ENCODE measurements around the gene AJUBA.

AJUBA gene

DNA sequence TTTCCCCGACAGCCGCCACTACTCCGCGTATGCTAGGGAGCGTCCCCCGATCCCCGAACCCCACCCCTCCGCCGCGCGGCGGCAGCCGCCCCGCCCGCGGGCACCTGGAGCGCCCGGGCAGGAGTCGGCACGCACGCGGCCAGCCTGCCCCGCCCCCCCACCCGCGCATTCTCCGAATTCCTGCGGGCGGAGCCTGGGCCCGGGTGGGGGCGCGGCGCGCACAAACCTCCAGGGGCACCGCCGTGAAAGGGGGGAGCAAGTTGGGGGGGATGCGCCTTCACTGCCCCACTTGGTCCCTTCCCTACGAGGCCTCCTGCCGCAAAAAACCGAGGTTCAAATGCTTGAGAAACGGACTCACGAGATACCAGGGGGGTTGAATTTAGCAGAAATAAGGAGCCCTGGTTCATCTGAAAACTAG is 1.7 kb downstream of the AJUBA start:
- no peaks in the 10 kb centered on the region for H3K27me3 ChIP-seq (ENCODE audit: low read depth)
- H3K4me1 ChIP-seq: peaks cover 44% of the 10 kb centered on the region
- DNase-seq (ENCODE audit: low spot score in 2 of 2): peak; percentile 57 to 79
- H3K36me3 ChIP-seq (replicated peaks): peaks cover 30% of the 10 kb centered on the region
- in situ Hi-C loops (cut with MboI; ENCODE audit: low sequenced_read_pairs): no loop called here
- no peaks in the 10 kb centered on the region for H3K9me3 ChIP-seq
- peak overlapping the region; percentile 82 for H3K4me3 ChIP-seq

DNA sequence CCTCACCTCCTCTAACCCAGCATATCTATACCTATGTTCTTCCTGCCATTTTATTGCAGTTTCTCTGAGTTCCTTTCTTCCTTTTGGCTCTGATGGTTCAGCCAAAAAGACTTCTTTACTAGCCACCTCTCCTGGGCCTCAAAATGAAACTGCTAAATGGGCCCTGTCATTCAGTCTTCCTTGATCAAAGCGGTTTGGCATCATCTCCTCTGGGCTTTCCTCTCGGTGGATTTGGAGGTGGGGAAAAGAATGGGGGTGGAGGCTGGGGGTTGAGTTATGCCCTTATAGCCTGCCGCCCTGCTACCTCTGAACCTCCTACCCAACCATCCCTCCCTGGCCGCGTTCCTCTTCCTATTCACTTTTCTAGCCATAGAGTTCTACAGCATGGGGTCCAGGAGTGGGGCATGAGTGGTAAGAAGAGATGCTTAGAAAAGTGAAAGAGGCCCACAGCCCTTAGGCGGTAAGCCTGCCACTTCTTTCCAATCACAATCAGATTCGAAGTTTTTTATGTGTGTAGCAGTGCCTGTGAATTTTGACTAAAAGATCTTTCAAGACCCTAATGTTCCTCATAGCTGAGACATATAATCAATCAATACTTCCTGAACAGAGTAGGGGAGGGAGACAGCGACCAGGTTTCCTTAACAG is 2.5 kb downstream of the AJUBA start:
- Histone ChIP-seq H3K36me3 (replicated peaks) (peaks cover 36% of the 10 kb centered on the region), H3K4me3 (peak overlapping the region; percentile 82), H3K27me3 (ENCODE audit: low read depth) (no peaks in the 10 kb centered on the region), H3K9me3 (no peaks in the 10 kb centered on the region), H3K4me1 (peaks cover 49% of the 10 kb centered on the region)
- in situ Hi-C loops (cut with MboI; ENCODE audit: low sequenced_read_pairs): loop anchor here (5.0 kb wide), 1 partner anchor 72 kb away; no protein-coding TSS in a partner anchor
- no peak for DNase-seq (ENCODE audit: low spot score in 2 of 2)

DNA sequence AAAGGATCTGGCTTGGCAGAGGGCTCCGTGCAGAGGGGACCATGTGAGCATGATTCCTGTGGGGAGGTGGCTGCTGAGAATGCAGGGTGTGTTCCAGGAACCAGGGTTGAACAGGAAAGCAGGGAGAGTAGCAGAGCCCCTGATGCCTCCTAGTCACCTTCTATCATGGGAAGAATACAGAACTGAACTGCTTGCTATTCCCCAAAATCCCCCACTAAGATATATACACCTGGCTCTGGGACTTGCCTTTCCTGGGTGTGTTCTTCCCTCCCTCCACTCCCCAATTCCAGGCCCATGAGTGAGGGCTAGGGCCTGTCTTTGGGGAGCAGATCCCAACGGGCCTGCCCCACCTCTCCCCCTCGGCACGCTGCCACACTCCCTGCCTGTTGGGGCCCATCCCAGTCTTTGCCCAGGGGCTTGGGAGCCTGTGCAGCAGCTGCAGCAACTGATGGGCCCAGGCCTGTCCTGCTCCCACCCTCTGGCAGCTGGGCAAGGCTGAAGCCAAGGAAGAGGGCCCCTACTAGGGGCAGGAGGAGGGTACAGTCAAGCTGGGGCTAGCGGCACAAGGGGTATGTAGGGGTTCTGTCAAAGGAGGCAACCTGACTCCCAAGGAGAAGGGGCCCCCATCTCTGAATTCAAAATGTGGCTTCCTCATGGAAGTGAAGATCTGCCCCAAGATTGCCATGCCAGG is 3.2 kb downstream of the AJUBA start:
- DNase-seq (ENCODE audit: low spot score in 2 of 2): no peak
- in situ Hi-C loops (cut with MboI; ENCODE audit: low sequenced_read_pairs): loop anchor here (5.0 kb wide), 1 partner anchor 73 kb away; no protein-coding TSS in a partner anchor
- Histone ChIP-seq H3K9me3 (no peaks in the 10 kb centered on the region), H3K4me1 (peaks cover 51% of the 10 kb centered on the region), H3K4me3 (peak overlapping the region; percentile 82), H3K27me3 (ENCODE audit: low read depth) (no peaks in the 10 kb centered on the region), H3K36me3 (replicated peaks) (peaks cover 43% of the 10 kb centered on the region)

DNA sequence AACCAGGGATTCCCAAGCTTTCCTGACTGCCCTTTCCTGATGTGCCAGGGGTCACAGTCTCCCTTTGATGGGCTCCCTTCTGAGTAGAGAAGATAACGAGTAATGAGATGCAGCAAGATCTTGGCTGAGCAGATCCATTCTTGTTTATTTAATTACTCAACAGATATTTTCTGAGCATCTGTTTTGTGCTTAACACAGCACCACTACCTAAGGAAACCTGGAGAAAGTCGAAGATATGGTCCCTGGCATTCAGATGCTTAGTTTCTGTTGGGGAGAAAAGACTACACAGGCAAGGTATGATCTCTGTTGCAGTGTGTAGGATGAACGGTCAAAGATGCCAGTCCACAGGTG is 3.9 kb downstream of the AJUBA start:
- in situ Hi-C loops (cut with MboI; ENCODE audit: low sequenced_read_pairs): loop anchor here (5.0 kb wide), 1 partner anchor 74 kb away; no protein-coding TSS in a partner anchor
- H3K4me1 ChIP-seq: peaks cover 51% of the 10 kb centered on the region
- DNase-seq (ENCODE audit: low spot score in 2 of 2): no peak
- no peak overlapping the region for H3K4me3 ChIP-seq
- peaks cover 50% of the 10 kb centered on the region for H3K36me3 ChIP-seq (replicated peaks)
- no peaks in the 10 kb centered on the region for H3K27me3 ChIP-seq (ENCODE audit: low read depth)
- no peaks in the 10 kb centered on the region for H3K9me3 ChIP-seq

DNA sequence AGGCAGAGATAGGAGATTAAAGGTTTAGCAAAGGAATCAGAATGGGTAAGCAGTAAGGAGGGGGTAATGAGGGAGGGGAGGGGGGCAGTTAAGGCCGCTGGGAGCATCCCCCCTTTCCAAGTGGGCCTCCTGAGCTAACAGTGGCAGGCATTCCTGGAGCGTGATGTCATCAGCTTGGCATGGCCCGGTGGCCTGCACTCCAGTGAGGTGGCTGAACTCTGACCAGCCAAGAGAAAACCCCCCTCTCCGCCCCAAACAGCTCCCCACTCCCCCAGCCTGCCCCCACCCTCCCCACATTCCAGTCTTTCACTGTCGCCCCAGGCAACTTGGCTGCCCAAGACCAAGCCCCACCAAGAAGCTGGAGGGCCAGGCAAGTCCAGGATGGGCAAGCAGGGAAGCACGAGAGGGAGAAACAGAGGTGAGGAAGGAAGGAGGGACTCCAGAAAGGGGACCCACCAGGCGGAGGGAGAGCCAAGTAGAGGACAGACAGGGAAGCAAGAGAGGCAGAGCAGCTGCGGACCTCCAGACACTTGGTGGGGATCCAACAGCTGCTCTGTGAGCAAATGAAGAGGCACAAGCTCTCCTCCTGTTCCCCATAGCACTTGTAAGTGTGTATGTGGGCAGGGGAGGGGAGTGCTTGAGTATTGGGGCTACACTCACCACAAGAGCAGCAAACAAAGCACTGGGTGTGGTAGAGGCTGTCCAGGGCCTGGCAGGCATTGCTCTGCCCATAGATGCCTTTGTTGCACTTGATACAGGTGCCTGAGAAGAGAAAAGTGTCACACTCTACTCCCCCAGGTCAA is 4.5 kb downstream of the AJUBA start:
- H3K9me3 ChIP-seq: no peaks in the 10 kb centered on the region
- H3K4me3 ChIP-seq: no peak overlapping the region
- peaks cover 48% of the 10 kb centered on the region for H3K4me1 ChIP-seq
- peaks cover 56% of the 10 kb centered on the region for H3K36me3 ChIP-seq (replicated peaks)
- in situ Hi-C loops (cut with MboI; ENCODE audit: low sequenced_read_pairs): loop anchor here (5.0 kb wide), 1 partner anchor 74 kb away; no protein-coding TSS in a partner anchor
- H3K27me3 ChIP-seq (ENCODE audit: low read depth): no peaks in the 10 kb centered on the region
- peak; percentile 46 to 83 for DNase-seq (ENCODE audit: low spot score in 2 of 2)

DNA sequence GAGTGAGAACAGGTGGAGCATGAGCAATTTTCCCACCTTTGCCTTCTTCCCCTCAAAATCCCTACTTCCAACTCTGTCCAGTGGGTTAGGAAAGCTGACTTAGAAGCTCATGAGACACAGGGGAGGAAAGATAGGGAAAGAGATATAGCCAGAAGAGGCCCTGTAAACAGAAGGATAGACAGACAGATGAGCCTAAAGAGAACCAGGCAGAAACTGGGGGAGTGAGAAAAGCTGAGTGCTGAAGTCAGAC is 5.0 kb downstream of the AJUBA start:
- DNase-seq (ENCODE audit: low spot score in 2 of 2): no peak
- Histone ChIP-seq H3K4me3 (no peak overlapping the region), H3K27me3 (ENCODE audit: low read depth) (no peaks in the 10 kb centered on the region), H3K36me3 (replicated peaks) (peaks cover 61% of the 10 kb centered on the region), H3K9me3 (no peaks in the 10 kb centered on the region), H3K4me1 (peaks cover 48% of the 10 kb centered on the region)
- in situ Hi-C loops (cut with MboI; ENCODE audit: low sequenced_read_pairs): loop anchor here (5.0 kb wide), 1 partner anchor 75 kb away; no protein-coding TSS in a partner anchor

DNA sequence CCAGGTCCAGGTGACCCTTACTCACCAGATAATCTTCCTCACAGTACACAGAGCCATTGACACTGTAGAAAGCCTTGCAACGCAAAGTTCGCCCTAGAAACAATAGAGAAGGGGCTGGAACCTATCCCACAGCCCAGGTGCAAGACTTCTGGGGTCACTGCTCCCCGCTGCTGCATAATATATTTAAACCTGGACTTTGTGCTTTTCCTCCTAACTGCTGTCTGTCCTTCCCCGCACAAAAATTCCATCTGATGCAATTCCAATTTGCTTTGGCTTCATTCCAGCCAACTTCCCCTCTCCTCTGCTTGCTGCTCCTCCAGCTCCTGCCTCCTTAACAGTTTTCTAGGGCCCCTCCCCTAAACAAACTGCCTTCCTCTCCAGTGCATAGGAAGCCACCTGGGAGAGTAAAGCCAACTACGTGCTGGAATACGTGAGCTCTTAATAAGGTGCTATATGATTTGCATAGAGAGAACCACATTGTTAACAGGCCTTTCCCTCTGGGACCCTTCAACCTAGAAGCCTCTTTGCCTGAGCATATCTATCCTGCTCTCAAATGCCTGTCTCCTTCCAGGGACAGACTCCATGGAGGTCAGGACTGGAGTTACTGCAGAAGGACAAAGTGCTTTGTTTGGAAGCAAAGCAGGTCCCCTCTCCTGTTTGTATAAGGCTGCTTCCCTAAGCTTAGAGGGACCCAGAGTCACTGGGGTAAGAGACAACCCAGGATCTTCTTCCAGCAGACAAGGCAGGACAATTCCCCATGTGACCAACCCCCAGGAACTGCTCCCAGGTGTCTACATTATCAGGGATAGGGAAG is 5.5 kb downstream of the AJUBA start:
- Histone ChIP-seq H3K27me3 (ENCODE audit: low read depth) (no peaks in the 10 kb centered on the region), H3K4me3 (no peak overlapping the region), H3K36me3 (replicated peaks) (peaks cover 66% of the 10 kb centered on the region), H3K4me1 (peaks cover 48% of the 10 kb centered on the region), H3K9me3 (no peaks in the 10 kb centered on the region)
- DNase-seq (ENCODE audit: low spot score in 2 of 2): peak in 1 of 2 experiments; percentile 53
- in situ Hi-C loops (cut with MboI; ENCODE audit: low sequenced_read_pairs): loop anchor here (5.0 kb wide), 1 partner anchor 75 kb away; no protein-coding TSS in a partner anchor

DNA sequence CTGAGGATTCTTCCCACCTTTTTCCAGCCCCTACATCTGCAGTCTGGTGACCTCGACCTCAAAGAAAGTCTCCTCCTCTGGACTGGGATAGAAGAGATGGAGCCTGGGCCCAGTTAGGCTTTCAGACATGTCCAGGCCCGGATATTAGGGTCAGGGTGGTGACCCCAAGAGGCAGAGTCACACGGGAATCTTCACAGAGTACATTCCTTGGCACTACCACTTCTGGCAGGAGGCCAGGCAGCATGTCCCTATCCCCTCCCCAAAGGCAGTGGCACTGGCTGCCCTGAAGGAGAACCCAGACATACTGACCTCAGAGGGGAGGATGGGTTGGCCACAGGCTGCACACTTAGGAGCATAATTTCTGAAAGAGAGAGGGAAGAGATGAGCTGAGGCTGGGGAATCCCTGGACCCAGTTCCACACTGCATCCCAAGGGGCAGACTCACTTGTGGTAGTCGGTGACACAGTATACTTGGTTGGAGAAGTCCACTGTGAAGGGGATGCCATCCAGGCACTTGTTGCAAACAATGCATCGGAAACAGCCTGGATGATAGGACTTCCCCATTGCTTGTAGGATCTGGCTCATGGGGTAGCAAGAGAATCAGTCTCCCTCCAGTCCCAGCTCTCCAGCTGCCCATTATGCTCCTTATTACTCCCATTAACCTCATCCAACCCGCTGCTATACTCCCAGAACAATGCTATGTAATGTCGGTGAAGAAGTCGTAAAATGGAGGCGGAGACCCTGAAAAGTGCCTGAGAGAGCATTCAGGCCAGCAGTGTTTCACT is 7.6 kb downstream of the AJUBA start:
- no peaks in the 10 kb centered on the region for H3K9me3 ChIP-seq
- in situ Hi-C loops (cut with MboI; ENCODE audit: low sequenced_read_pairs): loop anchor here (5.0 kb wide), 1 partner anchor 78 kb away; no protein-coding TSS in a partner anchor
- H3K36me3 ChIP-seq (replicated peaks): peaks cover 72% of the 10 kb centered on the region
- H3K4me1 ChIP-seq: peaks cover 42% of the 10 kb centered on the region
- peak in 1 of 2 experiments; percentile 40 for DNase-seq (ENCODE audit: low spot score in 2 of 2)
- no peak overlapping the region for H3K4me3 ChIP-seq
- H3K27me3 ChIP-seq (ENCODE audit: low read depth): no peaks in the 10 kb centered on the region

DNA sequence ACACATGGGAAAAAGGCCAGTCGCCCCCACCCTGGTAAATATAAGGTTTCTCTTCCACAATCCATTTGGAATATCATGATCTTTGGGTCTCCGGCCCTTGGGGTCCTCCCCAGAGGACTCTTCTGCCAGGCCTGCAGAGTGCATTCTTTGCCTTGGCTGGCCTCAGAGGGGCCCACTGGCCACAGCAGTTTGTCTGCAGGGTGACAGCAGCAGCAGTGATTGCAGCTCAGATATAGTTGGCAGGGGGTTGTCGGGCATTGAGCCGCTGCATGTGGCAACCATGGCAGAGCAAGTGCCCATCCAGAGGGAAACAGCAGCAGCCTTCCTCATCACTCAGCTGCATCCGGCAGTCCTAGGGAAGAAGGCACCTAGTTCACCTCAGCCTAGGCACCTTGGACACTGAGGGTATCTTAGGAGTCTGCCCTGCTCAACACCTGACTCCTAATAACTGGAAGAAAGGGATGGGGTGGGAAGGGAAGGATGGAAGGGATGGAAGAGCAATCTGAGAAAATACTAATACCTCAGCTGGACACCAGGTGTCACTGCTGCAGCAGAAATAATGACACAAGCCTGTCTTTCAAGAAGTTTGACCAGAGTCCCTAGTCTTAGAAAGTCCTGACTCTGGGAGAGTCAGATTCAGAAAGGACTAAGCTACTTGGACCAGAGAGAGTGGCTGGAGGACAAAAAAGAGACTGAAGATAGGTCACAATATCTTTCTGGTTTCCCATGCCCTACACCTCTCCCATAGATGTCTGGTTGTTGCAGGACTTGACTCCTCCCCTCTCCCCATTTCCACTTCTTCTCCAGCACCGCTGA is 8.9 kb downstream of the AJUBA start:
- Histone ChIP-seq H3K4me1 (peaks cover 29% of the 10 kb centered on the region), H3K36me3 (replicated peaks) (peaks cover 74% of the 10 kb centered on the region), H3K27me3 (ENCODE audit: low read depth) (no peaks in the 10 kb centered on the region), H3K9me3 (no peaks in the 10 kb centered on the region), H3K4me3 (no peak overlapping the region)
- in situ Hi-C loops (cut with MboI; ENCODE audit: low sequenced_read_pairs): no loop called here
- DNase-seq (ENCODE audit: low spot score in 2 of 2): peak; percentile 52 to 69

DNA sequence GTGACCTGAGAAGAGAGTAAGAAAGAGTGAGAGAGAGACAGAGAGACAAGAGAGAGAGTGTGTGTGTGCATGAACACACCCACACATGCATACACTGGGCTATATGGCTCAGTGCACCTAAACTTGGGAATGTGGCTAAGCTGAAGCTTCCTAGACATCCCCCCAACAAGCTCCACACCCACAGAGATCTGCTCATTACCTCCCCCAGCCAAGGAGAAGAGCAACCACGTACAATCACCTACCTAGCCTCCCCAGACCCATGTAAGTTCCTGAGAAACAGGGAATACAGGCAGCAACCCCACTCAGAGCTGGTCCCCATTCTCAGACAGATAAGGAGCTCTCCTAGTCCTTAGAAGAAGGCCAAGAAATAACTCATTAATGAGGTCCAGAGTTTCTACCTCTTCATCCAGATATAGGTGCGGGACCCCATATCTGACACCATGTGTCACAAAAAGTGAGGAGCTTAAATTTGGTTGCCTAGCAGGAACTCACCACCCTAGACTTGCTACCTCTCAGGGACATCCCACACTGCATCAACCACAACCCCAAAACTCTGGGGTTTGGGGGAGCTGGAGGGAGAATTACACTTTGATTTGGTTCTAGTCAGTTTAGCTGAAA is 9.9 kb downstream of the AJUBA start:
- in situ Hi-C loops (cut with MboI; ENCODE audit: low sequenced_read_pairs): no loop called here
- Histone ChIP-seq H3K4me3 (no peak overlapping the region), H3K27me3 (ENCODE audit: low read depth) (no peaks in the 10 kb centered on the region), H3K4me1 (peaks cover 21% of the 10 kb centered on the region), H3K9me3 (no peaks in the 10 kb centered on the region), H3K36me3 (replicated peaks) (peaks cover 69% of the 10 kb centered on the region)
- DNase-seq (ENCODE audit: low spot score in 2 of 2): no peak

DNA sequence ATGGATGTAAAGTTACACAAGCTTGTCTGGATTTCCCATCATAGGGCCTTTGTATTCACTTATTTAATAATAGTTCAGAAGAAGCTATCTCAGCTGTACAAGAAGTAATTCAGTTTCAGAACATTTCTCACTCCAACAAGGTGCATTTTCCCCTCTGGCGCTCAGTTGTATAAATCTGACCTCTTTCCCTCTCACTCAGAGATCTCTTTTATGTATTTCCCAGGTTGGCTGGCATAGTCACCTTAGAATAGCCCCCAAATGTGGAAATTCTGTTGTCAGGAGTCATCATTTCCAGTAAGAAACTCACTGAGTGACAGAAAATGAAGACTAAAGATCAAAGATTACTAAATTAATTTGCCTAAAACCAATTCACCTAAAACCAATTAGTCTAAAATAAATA is 11.2 kb downstream of the AJUBA start:
- H3K27me3 ChIP-seq (ENCODE audit: low read depth): no peaks in the 10 kb centered on the region
- no peak for DNase-seq (ENCODE audit: low spot score in 2 of 2)
- no peaks in the 10 kb centered on the region for H3K9me3 ChIP-seq
- no peak overlapping the region for H3K4me3 ChIP-seq
- H3K4me1 ChIP-seq: peaks cover 16% of the 10 kb centered on the region
- H3K36me3 ChIP-seq (replicated peaks): peaks cover 57% of the 10 kb centered on the region
- in situ Hi-C loops (cut with MboI; ENCODE audit: low sequenced_read_pairs): no loop called here

DNA sequence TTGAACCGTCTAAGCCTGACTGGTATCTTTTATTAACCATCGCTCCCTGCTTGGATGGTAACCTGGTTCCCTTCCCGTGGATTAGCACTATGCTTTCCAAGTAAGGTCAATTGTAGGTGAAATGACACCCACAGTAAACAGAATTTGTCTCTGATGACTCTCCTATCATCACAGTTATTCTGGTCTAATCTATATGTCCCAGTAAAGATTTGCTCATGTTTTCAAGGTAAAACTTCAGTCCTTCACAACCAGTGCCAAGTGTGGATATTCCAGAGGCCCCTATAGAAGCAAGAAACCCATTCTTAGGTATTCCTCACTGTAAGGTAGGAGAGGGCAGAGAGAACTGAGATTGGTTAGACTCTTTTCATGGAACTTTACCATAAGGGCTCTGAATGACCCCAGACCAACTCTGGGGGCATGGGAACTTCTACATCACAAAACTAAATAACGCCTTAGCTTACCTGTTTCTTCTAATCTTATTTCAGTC is 15.5 kb downstream of the AJUBA start:
- in situ Hi-C loops (cut with MboI; ENCODE audit: low sequenced_read_pairs): no loop called here
- Histone ChIP-seq H3K9me3 (no peaks in the 10 kb centered on the region), H3K4me3 (no peak overlapping the region), H3K4me1 (peaks cover 10% of the 10 kb centered on the region), H3K36me3 (replicated peaks) (peaks cover 16% of the 10 kb centered on the region), H3K27me3 (ENCODE audit: low read depth) (no peaks in the 10 kb centered on the region)
- peak in 1 of 2 experiments; percentile 1 for DNase-seq (ENCODE audit: low spot score in 2 of 2)
